ENCODE measurements around the gene INSR.
"Not testable (repeated sequence)": the region's sequence is repeated elsewhere in the genome, so short reads cannot be mapped to it uniquely, and the experiment has no call there.

Gene INSR

GRCh38 chr19:7215176-7215575 is 79.0 kb downstream of the INSR start:
- ChIA-PET POLR2A (no interaction called here), CTCF (no interaction called here)
- DNase-seq (ENCODE audit: extremely low spot score): no peak
- TF ChIP-seq CTBP1 (IDR thresholded peaks at IDR 0.05; ENCODE audit: borderline replicate concordance) (no peak), BHLHE40 (IDR thresholded peaks at IDR 0.05; ENCODE audit: borderline replicate concordance) (no peak), LEF1 (IDR thresholded peaks at IDR 0.05; ENCODE audit: borderline replicate concordance) (no peak), ELF4 (IDR thresholded peaks at IDR 0.05) (no peak), SUZ12 (IDR thresholded peaks at IDR 0.05) (no peak), SP1 (IDR thresholded peaks at IDR 0.05) (no peak), FOXA1 (IDR thresholded peaks at IDR 0.05) (no peak), L3MBTL2 (conservative IDR thresholded peaks at IDR 0.05) (no peak), PKNOX1 (IDR thresholded peaks at IDR 0.05) (no peak), FOXM1 (IDR thresholded peaks at IDR 0.05; ENCODE audit: borderline replicate concordance) (no peak)

GRCh38 chr19:7214324-7215089 is 79.7 kb downstream of the INSR start:
- POLR2A ChIA-PET: no interaction called here

GRCh38 chr19:7213628-7214323 is 80.4 kb downstream of the INSR start:
- no peak for DNase-seq (ENCODE audit: extremely low spot score)
- ChIA-PET CTCF (no interaction called here), POLR2A (no interaction called here)
- TF ChIP-seq CTBP1 (IDR thresholded peaks at IDR 0.05; ENCODE audit: borderline replicate concordance) (no peak), TARDBP (IDR thresholded peaks at IDR 0.05) (no peak), ZNF384 (IDR thresholded peaks at IDR 0.05) (no peak), PKNOX1 (IDR thresholded peaks at IDR 0.05) (no peak), NFRKB (IDR thresholded peaks at IDR 0.05) (no peak), ELF4 (IDR thresholded peaks at IDR 0.05) (no peak), HDGF (IDR thresholded peaks at IDR 0.05; ENCODE audit: borderline replicate concordance) (no peak), LEF1 (IDR thresholded peaks at IDR 0.05; ENCODE audit: borderline replicate concordance) (no peak)

More at GRCh38 chr19:7214324-7215089, 79.7 kb downstream of the INSR start:
- CTCF ChIA-PET: no interaction called here
- TF ChIP-seq CTBP1 (IDR thresholded peaks at IDR 0.05; ENCODE audit: borderline replicate concordance) (no peak), FOXM1 (IDR thresholded peaks at IDR 0.05; ENCODE audit: borderline replicate concordance) (no peak), FOXA1 (IDR thresholded peaks at IDR 0.05) (no peak), LEF1 (IDR thresholded peaks at IDR 0.05; ENCODE audit: borderline replicate concordance) (no peak), NFRKB (IDR thresholded peaks at IDR 0.05) (no peak), L3MBTL2 (conservative IDR thresholded peaks at IDR 0.05) (no peak), ELF4 (IDR thresholded peaks at IDR 0.05) (no peak), HDGF (IDR thresholded peaks at IDR 0.05; ENCODE audit: borderline replicate concordance) (no peak), BHLHE40 (IDR thresholded peaks at IDR 0.05; ENCODE audit: borderline replicate concordance) (no peak), SUZ12 (IDR thresholded peaks at IDR 0.05) (no peak), ARNT (IDR thresholded peaks at IDR 0.05) (no peak), PKNOX1 (IDR thresholded peaks at IDR 0.05) (no peak), SP1 (IDR thresholded peaks at IDR 0.05) (no peak), TARDBP (IDR thresholded peaks at IDR 0.05) (no peak), FOXK2 (IDR thresholded peaks at IDR 0.05) (no peak), ZNF384 (IDR thresholded peaks at IDR 0.05) (no peak)
- DNase-seq (ENCODE audit: extremely low spot score): no peak

- ChIA-PET POLR2A (no interaction called here), CTCF (no interaction called here)
- no peak for TF ChIP-seq LEF1 (IDR thresholded peaks at IDR 0.05; ENCODE audit: borderline replicate concordance)
- TF ChIP-seq HDGF (IDR thresholded peaks at IDR 0.05; ENCODE audit: borderline replicate concordance): no peak
- no peak for TF ChIP-seq L3MBTL2 (conservative IDR thresholded peaks at IDR 0.05)
- no peak for TF ChIP-seq ARNT (IDR thresholded peaks at IDR 0.05)
- TF ChIP-seq ZNF384 (IDR thresholded peaks at IDR 0.05): no peak
- TF ChIP-seq PKNOX1 (IDR thresholded peaks at IDR 0.05): no peak
- TF ChIP-seq FOXK2 (IDR thresholded peaks at IDR 0.05): no peak
- no peak for TF ChIP-seq BHLHE40 (IDR thresholded peaks at IDR 0.05; ENCODE audit: borderline replicate concordance)
- no peak for TF ChIP-seq TARDBP (IDR thresholded peaks at IDR 0.05)
- no peak for TF ChIP-seq SP1 (IDR thresholded peaks at IDR 0.05)
- no peak for TF ChIP-seq FOXM1 (IDR thresholded peaks at IDR 0.05; ENCODE audit: borderline replicate concordance)
- TF ChIP-seq NFRKB (IDR thresholded peaks at IDR 0.05): no peak
- TF ChIP-seq FOXA1 (IDR thresholded peaks at IDR 0.05): no peak
- TF ChIP-seq SUZ12 (IDR thresholded peaks at IDR 0.05): no peak
- no peak for TF ChIP-seq CTBP1 (IDR thresholded peaks at IDR 0.05; ENCODE audit: borderline replicate concordance)
- TF ChIP-seq ELF4 (IDR thresholded peaks at IDR 0.05): no peak
- DNase-seq (ENCODE audit: extremely low spot score): no peak
Measured at GRCh38 chr19:7211191-7211951, 82.8 kb downstream of the INSR start.

- no peak for DNase-seq (ENCODE audit: extremely low spot score)
- CTCF ChIA-PET: no interaction called here
- POLR2A ChIA-PET: no interaction called here
- no peak for TF ChIP-seq L3MBTL2 (conservative IDR thresholded peaks at IDR 0.05)
- no peak for TF ChIP-seq FOXK2 (IDR thresholded peaks at IDR 0.05)
Measured at GRCh38 chr19:7210359-7210758, 83.9 kb downstream of the INSR start.

GRCh38 chr19:7209597-7210325 is 84.5 kb downstream of the INSR start:
- DNase-seq (ENCODE audit: extremely low spot score); POLR2A ChIA-PET; CTCF ChIA-PET: not testable (repeated sequence)

GRCh38 chr19:7209036-7209435 is 85.2 kb downstream of the INSR start:
- POLR2A ChIA-PET; CTCF ChIA-PET; DNase-seq (ENCODE audit: extremely low spot score): not testable (repeated sequence)
